Mesenchymal stem cell (in vitro differentiated cells and primary cell): Measurements from ENCODE around the gene ACTL7A.
A peak's percentile ranks its signal among the peaks of the same experiment; 100 is the strongest.
"Not testable (repeated sequence)": the region's sequence is repeated elsewhere in the genome, so short reads cannot be mapped to it uniquely, and the experiment has no call there.

Source experiments
- DNase-seq: peaks from one replicate; pipeline ENCODE4 v3.0.0-alpha.2; 2013
- H2AFZ ChIP-seq: one replicate; pipeline ENCODE4 v1.6.1; 2013; ENCODE audit warnings: low read depth, mild to moderate bottlenecking, control low read depth, inconsistent platforms, low read length, moderate library complexity
- H2AK5ac ChIP-seq: 2 replicates; pipeline ENCODE4 v1.6.1; 2013; ENCODE audit warnings: low read length, moderate library complexity, mild to moderate bottlenecking, inconsistent platforms; ENCODE audit not compliant: severe bottlenecking
- H2BK120ac ChIP-seq: one replicate; pipeline ENCODE4 v1.6.1; 2013; ENCODE audit warnings: low read depth, mild to moderate bottlenecking, inconsistent platforms, low read length, moderate library complexity
- H2BK12ac ChIP-seq, 2 experiments: one replicate each; pipeline ENCODE4 v1.6.1; 2013; ENCODE audit warnings: inconsistent platforms in 2 of 2, low read length in 2 of 2, mild to moderate bottlenecking in 2 of 2, moderate library complexity in 2 of 2, control low read depth in 1 of 2
- H2BK15ac ChIP-seq: one replicate; pipeline ENCODE4 v1.6.1; 2013; ENCODE audit warnings: mild to moderate bottlenecking, low read depth, inconsistent platforms; ENCODE audit not compliant: poor library complexity, severe bottlenecking
- H2BK5ac ChIP-seq: 2 replicates; pipeline ENCODE4 v1.6.1; 2013; ENCODE audit warnings: low read depth, mild to moderate bottlenecking, low read length, control low read depth, inconsistent platforms; ENCODE audit not compliant: poor library complexity, severe bottlenecking
- H3K14ac ChIP-seq, 2 experiments: one replicate each; pipeline ENCODE4 v1.6.1; 2013; ENCODE audit warnings: inconsistent platforms in 2 of 2, low read length in 2 of 2, control low read depth in 1 of 2, mild to moderate bottlenecking in 1 of 2, moderate library complexity in 1 of 2
- H3K18ac ChIP-seq, 2 experiments: one replicate each; pipeline ENCODE4 v1.6.1; 2013; ENCODE audit warnings: inconsistent platforms in 2 of 2, low read length in 2 of 2, control low read depth in 1 of 2, low read depth in 1 of 2, mild to moderate bottlenecking in 1 of 2
- H3K23ac ChIP-seq, 2 experiments: one replicate each; pipeline ENCODE4 v1.6.1; 2013; ENCODE audit warnings: inconsistent platforms in 2 of 2, low read length in 2 of 2, mild to moderate bottlenecking in 2 of 2, moderate library complexity in 2 of 2, control low read depth in 1 of 2
- H3K27ac ChIP-seq: 2 replicates; pipeline ENCODE4 v1.5.1; 2013; ENCODE audit warnings: mild to moderate bottlenecking, moderate library complexity, low read length, control low read depth, inconsistent platforms; ENCODE audit not compliant: poor library complexity, severe bottlenecking
- H3K27me3 ChIP-seq, 2 experiments: 2 replicates each; pipeline versions ENCODE4 v1.6.1 to v1.7.0; 2013; ENCODE audit warnings: low read length in 2 of 2, mild to moderate bottlenecking in 2 of 2, moderate library complexity in 2 of 2, control low read depth in 1 of 2, inconsistent platforms in 1 of 2; ENCODE audit not compliant: control insufficient read depth in 1 of 2, insufficient read depth in 1 of 2
- H3K36me3 ChIP-seq, 2 experiments: 2 replicates each; pipeline versions ENCODE4 v1.6.1 to v1.7.0; 2013; ENCODE audit warnings: low read length in 2 of 2, control low read depth in 1 of 2, inconsistent platforms in 1 of 2, low read depth in 1 of 2, mild to moderate bottlenecking in 1 of 2; ENCODE audit not compliant: insufficient read depth in 2 of 2, control insufficient read depth in 1 of 2
- H3K4ac ChIP-seq, 2 experiments: one replicate each; pipeline ENCODE4 v1.6.1; 2013; ENCODE audit warnings: inconsistent platforms in 2 of 2, low read length in 2 of 2, mild to moderate bottlenecking in 2 of 2, moderate library complexity in 2 of 2, control low read depth in 1 of 2, low read depth in 1 of 2
- H3K4me1 ChIP-seq: 2 replicates; pipeline ENCODE4 v1.6.1; 2013; ENCODE audit warnings: low read depth, low read length, control low read depth; ENCODE audit not compliant: control insufficient read depth, insufficient read depth
- H3K4me2 ChIP-seq: 2 replicates; pipeline ENCODE4 v1.6.1; 2013; ENCODE audit warnings: low read length, mild to moderate bottlenecking, inconsistent platforms; ENCODE audit not compliant: poor library complexity, severe bottlenecking
- H3K4me3 ChIP-seq, 2 experiments: 2 replicates each; pipeline versions ENCODE4 v1.5.1 to v1.7.0; 2013; ENCODE audit warnings: low read length in 2 of 2, mild to moderate bottlenecking in 2 of 2, control low read depth in 1 of 2, low read depth in 1 of 2; ENCODE audit not compliant: insufficient read depth in 1 of 2
- H3K79me1 ChIP-seq: replicated peaks from 2 replicates; pipeline ENCODE4 v1.6.1; 2013; ENCODE audit warnings: mild to moderate bottlenecking, control low read depth, low read length, inconsistent platforms; ENCODE audit not compliant: poor library complexity, severe bottlenecking
- H3K9ac ChIP-seq: 2 replicates; pipeline ENCODE4 v1.7.0; 2013; ENCODE audit warnings: mild to moderate bottlenecking, low read length, moderate library complexity
- H3K9me3 ChIP-seq: 2 replicates; pipeline ENCODE4 v1.7.0; 2013; ENCODE audit warnings: mild to moderate bottlenecking, low read length; ENCODE audit not compliant: control insufficient read depth
- H4K8ac ChIP-seq: one replicate; pipeline ENCODE4 v1.6.1; 2013; ENCODE audit warnings: inconsistent platforms, mild to moderate bottlenecking, low read length, moderate library complexity
- H4K91ac ChIP-seq: one replicate; pipeline ENCODE4 v1.6.1; 2013; ENCODE audit warnings: mild to moderate bottlenecking, low read length, inconsistent platforms
- WGBS: methylation state at CpG from one replicate; pipeline ENCODE4 v1.1.7; 2013; ENCODE audit warnings: mixed read lengths; 5-methylcytosine and 5-hydroxymethylcytosine counted together

The ACTL7A gene

GRCh38 chr9:108885643-108886348, 23.7 kb downstream of the ACTL7A start:
- 63% methylated on average over 1 of the region's 1 CpG for WGBS
- H4K8ac ChIP-seq: no peak overlapping the region
- H3K23ac ChIP-seq: no peak overlapping the region
- no peaks in the 10 kb centered on the region for H3K9me3 ChIP-seq
- peak overlapping the region; percentile 31 for H3K27ac ChIP-seq
- no peak overlapping the region for H3K4me3 ChIP-seq
- no peak overlapping the region for H3K14ac ChIP-seq
- H3K27me3 ChIP-seq: no peaks in the 10 kb centered on the region
- no peak overlapping the region for H2AK5ac ChIP-seq
- H2BK12ac ChIP-seq: no peak overlapping the region
- no peak overlapping the region for H3K4ac ChIP-seq
- H3K9ac ChIP-seq: no peak overlapping the region
- H2AFZ ChIP-seq: no peak overlapping the region
- no peak overlapping the region for H2BK5ac ChIP-seq
- no peak overlapping the region for H3K4me2 ChIP-seq
- peaks cover 4% of the 10 kb centered on the region for H3K79me1 ChIP-seq
- H2BK15ac ChIP-seq: no peak overlapping the region
- no peak overlapping the region for H4K91ac ChIP-seq
- no peak overlapping the region for H3K18ac ChIP-seq
- H2BK120ac ChIP-seq: no peak overlapping the region
- H3K4me1 ChIP-seq: no peaks in the 10 kb centered on the region
- H3K36me3 ChIP-seq: peaks cover 3 to 56% of the 10 kb centered on the region in 2 experiments
- peak; percentile 83 for DNase-seq

DNA sequence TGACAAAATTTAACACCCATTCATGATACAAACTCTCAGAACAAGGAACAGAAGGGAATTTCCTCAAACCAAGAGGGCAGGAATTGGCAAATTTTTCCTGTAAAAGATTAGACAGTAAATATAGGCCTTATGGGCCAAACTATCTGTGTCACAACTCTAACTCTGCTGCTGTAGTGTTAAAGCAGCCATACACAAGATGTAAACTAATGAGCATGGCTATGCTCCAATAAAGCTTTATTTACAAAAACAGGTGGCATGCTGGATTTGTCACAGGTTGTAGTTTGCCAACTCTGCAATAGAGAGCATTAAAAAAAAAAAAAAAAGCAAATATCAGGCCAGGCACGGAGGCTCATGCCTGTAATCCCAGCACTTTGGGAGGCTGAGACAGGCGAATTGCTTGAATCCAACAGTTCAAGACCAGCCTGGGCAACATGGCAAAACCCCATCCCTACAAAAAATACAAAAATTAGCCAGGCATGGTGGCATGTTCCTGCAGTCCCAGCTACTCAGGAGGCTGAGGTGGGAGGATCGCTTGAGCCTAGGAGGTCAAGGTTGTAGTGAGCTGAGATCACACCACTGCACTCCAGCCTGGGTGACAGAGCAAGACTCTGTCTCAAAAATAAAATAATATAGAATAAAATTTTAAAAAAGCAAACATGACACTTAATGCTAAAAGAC, 24.7 kb downstream of the ACTL7A start:
- H3K27me3 ChIP-seq, H2BK12ac ChIP-seq, H3K18ac ChIP-seq, H2BK120ac ChIP-seq, H2AK5ac ChIP-seq, H3K4me3 ChIP-seq, H3K9ac ChIP-seq, H2AFZ ChIP-seq, H3K79me1 ChIP-seq, H4K91ac ChIP-seq, H3K23ac ChIP-seq, H3K27ac ChIP-seq, H4K8ac ChIP-seq, H3K9me3 ChIP-seq, H2BK15ac ChIP-seq, H3K4ac ChIP-seq, H3K4me2 ChIP-seq, H3K14ac ChIP-seq, H3K4me1 ChIP-seq, H2BK5ac ChIP-seq: not testable (repeated sequence)
- 100% methylated on average over 3 of the region's 3 CpGs for WGBS
- H3K36me3 ChIP-seq: peaks cover 8 to 56% of the 10 kb centered on the region in 2 experiments
- peak; percentile 3 for DNase-seq

- Histone ChIP-seq H3K14ac (no peak overlapping the region), H2AFZ (no peak overlapping the region), H3K9me3 (no peaks in the 10 kb centered on the region), H3K23ac (no peak overlapping the region), H3K18ac (no peak overlapping the region), H3K27me3 (no peaks in the 10 kb centered on the region), H2AK5ac (no peak overlapping the region), H4K91ac (no peak overlapping the region), H3K9ac (no peak overlapping the region), H3K4ac (no peak overlapping the region), H2BK5ac (no peak overlapping the region), H3K4me2 (no peak overlapping the region), H3K79me1 (peaks cover 4% of the 10 kb centered on the region), H4K8ac (no peak overlapping the region), H3K4me1 (no peaks in the 10 kb centered on the region), H3K4me3 (no peak overlapping the region), H3K27ac (no peak overlapping the region), H2BK120ac (no peak overlapping the region), H2BK12ac (no peak overlapping the region), H2BK15ac (no peak overlapping the region), H3K36me3 (peaks cover 16 to 69% of the 10 kb centered on the region in 2 experiments)
- peak; percentile 11 for DNase-seq
- WGBS: 96% methylated on average over 3 of the region's 4 CpGs
Measured at GRCh38 chr9:108889649-108890067, 27.6 kb downstream of the ACTL7A start.

- Histone ChIP-seq H2AFZ (no peak overlapping the region), H3K9me3 (no peaks in the 10 kb centered on the region), H3K4me3 (no peak overlapping the region), H2BK12ac (no peak overlapping the region), H3K4me2 (no peak overlapping the region), H3K9ac (no peak overlapping the region), H3K14ac (no peak overlapping the region), H3K36me3 (peaks cover 30 to 95% of the 10 kb centered on the region in 2 experiments), H2BK5ac (no peak overlapping the region), H3K4me1 (no peaks in the 10 kb centered on the region), H3K4ac (no peak overlapping the region), H2AK5ac (no peak overlapping the region), H2BK15ac (no peak overlapping the region), H3K27me3 (no peaks in the 10 kb centered on the region), H4K91ac (no peak overlapping the region), H3K18ac (no peak overlapping the region), H4K8ac (no peak overlapping the region), H3K79me1 (peaks cover 5% of the 10 kb centered on the region), H3K23ac (no peak overlapping the region), H2BK120ac (no peak overlapping the region), H3K27ac (no peak overlapping the region)
- DNase-seq: no peak
- WGBS: 98% methylated on average over 2 of the region's 4 CpGs
Measured at GRCh38 chr9:108894225-108894997, 32.3 kb downstream of the ACTL7A start.
